Loucy (cell line): ENCODE data around the gene CFAP53.
A peak's percentile ranks its signal among the peaks of the same experiment; 100 is the strongest.

ENCODE experiments used
- H2AFZ ChIP-seq: fragments of 200-600 bp; sonication (generic); 2 replicates; pipeline ENCODE4 v1.6.0; 2016; ENCODE audit warnings: antibody characterized with exemption, mild to moderate bottlenecking, low read length, moderate library complexity
- H3F3A ChIP-seq: fragments of 200-600 bp; 2 replicates; pipeline ENCODE4 v1.6.0; 2016; ENCODE audit warnings: antibody characterized with exemption, low read depth, mild to moderate bottlenecking
- H3K27me3 ChIP-seq: fragments of 200-600 bp; sonication (generic); 2 replicates; pipeline ENCODE4 v1.6.1; 2014; ENCODE audit warnings: low read length, mild to moderate bottlenecking; ENCODE audit not compliant: insufficient read depth, poor library complexity, severe bottlenecking
- H3K36me3 ChIP-seq: fragments of 200-600 bp; sonication (generic); 2 replicates; pipeline ENCODE4 v1.6.1; 2016; ENCODE audit warnings: low read length; ENCODE audit not compliant: insufficient read depth
- H3K4me1 ChIP-seq: fragments of 200-600 bp; sonication (generic); 2 replicates; pipeline ENCODE4 v1.5.1; 2014; ENCODE audit warnings: low read length, mild to moderate bottlenecking; ENCODE audit not compliant: insufficient read depth, poor library complexity, severe bottlenecking
- H3K4me2 ChIP-seq: fragments of 200-600 bp; sonication (generic); 2 replicates; pipeline ENCODE4 v1.6.0; 2014; ENCODE audit warnings: antibody characterized with exemption, low read length, low read depth, mild to moderate bottlenecking; ENCODE audit not compliant: poor library complexity, severe bottlenecking
- H3K4me3 ChIP-seq: fragments of 200-600 bp; sonication (generic); 2 replicates; pipeline ENCODE4 v1.5.1; 2014; ENCODE audit warnings: low read length, mild to moderate bottlenecking, mixed read lengths; ENCODE audit not compliant: poor library complexity, severe bottlenecking
- H3K79me2 ChIP-seq: fragments of 200-600 bp; sonication (generic); 2 replicates; pipeline ENCODE4 v1.6.1; 2014; ENCODE audit warnings: low read length; ENCODE audit not compliant: insufficient read depth
- H3K9ac ChIP-seq: fragments of 200-600 bp; sonication (generic); 2 replicates; pipeline ENCODE4 v1.6.0; 2014; ENCODE audit warnings: mild to moderate bottlenecking, low read depth, low read length, moderate library complexity; ENCODE audit not compliant: poor library complexity, severe bottlenecking
- H3K9me2 ChIP-seq: fragments of 200-600 bp; sonication (generic); replicated peaks from 2 replicates; pipeline ENCODE4 v1.6.1; 2016; ENCODE audit warnings: low read depth, low read length, mixed read lengths
- H3K9me3 ChIP-seq: fragments of 200-600 bp; sonication (generic); 2 replicates; pipeline ENCODE4 v1.6.1; 2014; ENCODE audit warnings: mild to moderate bottlenecking, antibody characterized with exemption, low read length, low read depth; ENCODE audit not compliant: insufficient read depth
- H4K20me1 ChIP-seq: fragments of 200-600 bp; sonication (generic); 2 replicates; pipeline ENCODE4 v1.6.0; 2014; ENCODE audit warnings: antibody characterized with exemption, low read length, mild to moderate bottlenecking; ENCODE audit not compliant: insufficient read depth, poor library complexity, severe bottlenecking
- CTCF ChIP-seq: fragments of 200-600 bp; sonication (generic); conservative IDR thresholded peaks from 2 replicates; pipeline ENCODE4 v1.5.1; 2014; ENCODE audit warnings: mild to moderate bottlenecking, antibody characterized with exemption, low read length
- EZH2phosphoT487 ChIP-seq: fragments of 200-600 bp; IDR thresholded peaks from 2 replicates; pipeline ENCODE4 v1.6.1; 2018; ENCODE audit warnings: antibody characterized with exemption, mild to moderate bottlenecking, moderate library complexity, borderline replicate concordance

The CFAP53 gene

GRCh38 chr18:50268022-50268747 lies 1.9 kb upstream of the CFAP53 start:
- no peak overlapping the region for H3K4me3 ChIP-seq
- H3F3A ChIP-seq, result no peaks in the 10 kb centered on the region
- H3K27me3 ChIP-seq, result no peaks in the 10 kb centered on the region
- no peaks in the 10 kb centered on the region for H3K9me2 ChIP-seq
- H3K4me1 ChIP-seq, result peaks cover 12% of the 10 kb centered on the region
- H3K4me2 ChIP-seq, result no peak overlapping the region
- peaks cover 36% of the 10 kb centered on the region; the same call in 1 of the 2 replicates for H3K36me3 ChIP-seq
- H3K9me3 ChIP-seq, result no peaks in the 10 kb centered on the region
- no peak overlapping the region for H3K9ac ChIP-seq
- H2AFZ ChIP-seq, result no peak overlapping the region
- no peaks in the 10 kb centered on the region for H3K79me2 ChIP-seq
- TF ChIP-seq EZH2phosphoT487 (no peak), CTCF (peak; percentile 54)
- H4K20me1 ChIP-seq, result no peaks in the 10 kb centered on the region

GRCh38 chr18:50262977-50263376 lies 3.3 kb downstream of the CFAP53 start:
- Histone ChIP-seq H3K27me3 (no peaks in the 10 kb centered on the region), H3K4me3 (no peak overlapping the region), H3K9me3 (no peaks in the 10 kb centered on the region), H3K9me2 (no peaks in the 10 kb centered on the region), H3K36me3 (no peaks in the 10 kb centered on the region), H3K4me2 (no peak overlapping the region), H3K9ac (no peak overlapping the region), H3K79me2 (no peaks in the 10 kb centered on the region), H3K4me1 (peaks cover 12% of the 10 kb centered on the region), H4K20me1 (no peaks in the 10 kb centered on the region), H3F3A (no peaks in the 10 kb centered on the region), H2AFZ (no peak overlapping the region)
- no peak for TF ChIP-seq CTCF
- TF ChIP-seq EZH2phosphoT487, result no peak

DNA sequence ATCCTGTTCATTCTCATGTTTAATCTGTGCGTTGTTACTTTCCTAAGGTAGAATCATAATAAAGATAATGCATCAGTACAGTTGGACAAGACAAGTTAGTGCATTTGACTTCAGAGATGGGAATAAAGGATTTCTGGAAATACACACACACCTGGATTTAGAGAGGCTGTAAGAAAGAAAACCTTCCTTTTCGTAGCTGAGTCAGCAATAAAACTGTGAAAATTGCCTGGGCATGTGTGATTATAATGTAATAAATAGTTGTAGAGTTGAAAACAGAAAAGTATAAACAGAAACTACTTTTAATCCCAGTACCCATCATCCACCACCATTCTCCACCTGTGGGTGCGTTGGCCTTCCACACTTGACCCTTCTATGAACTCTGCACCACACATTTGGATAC lies 15.4 kb downstream of the CFAP53 start:
- TF ChIP-seq CTCF (no peak), EZH2phosphoT487 (no peak)
- Histone ChIP-seq H3K4me1 (no peaks in the 10 kb centered on the region), H3K36me3 (no peaks in the 10 kb centered on the region), H3K79me2 (no peaks in the 10 kb centered on the region), H4K20me1 (no peaks in the 10 kb centered on the region), H2AFZ (no peak overlapping the region), H3K4me3 (no peak overlapping the region), H3F3A (no peaks in the 10 kb centered on the region), H3K9me3 (no peaks in the 10 kb centered on the region), H3K9me2 (no peaks in the 10 kb centered on the region), H3K9ac (no peak overlapping the region), H3K4me2 (no peak overlapping the region), H3K27me3 (no peaks in the 10 kb centered on the region)
